SK-N-SH (cell line): ENCODE data around the gene ITM2C.

Experiments
- CTCF ChIP-seq: fragments of 200-600 bp; sonication (generic); IDR thresholded peaks from 2 replicates; pipeline ENCODE4 v1.6.1; 2017; ENCODE audit warnings: antibody characterized with exemption, mild to moderate bottlenecking, moderate library complexity
- FOXJ3 ChIP-seq: sonication (generic); formaldehyde crosslinking; IDR thresholded peaks from 2 replicates; pipeline ENCODE4 v1.5.1; 2020; ENCODE audit warnings: mild to moderate bottlenecking, missing genetic modification reagents
- FOXM1 ChIP-seq: IDR thresholded peaks from 2 replicates; pipeline ENCODE4 v1.4.0; 2012; ENCODE audit warnings: low read depth, mild to moderate bottlenecking
- GABPA ChIP-seq: IDR thresholded peaks from 2 replicates; pipeline ENCODE4 v1.4.0; 2012; ENCODE audit warnings: low read depth, mild to moderate bottlenecking
- NFIC ChIP-seq: IDR thresholded peaks from 2 replicates; pipeline ENCODE4 v1.4.0; 2012; ENCODE audit warnings: borderline replicate concordance
- POLR2AphosphoS5 ChIP-seq: IDR thresholded peaks from 2 replicates; pipeline ENCODE4 v1.6.1; 2012; ENCODE audit warnings: low read depth, low read length
- RFX5 ChIP-seq: IDR thresholded peaks from 2 replicates; pipeline ENCODE4 v1.6.1; 2012; ENCODE audit warnings: mild to moderate bottlenecking, improper control_type of control experiment, low read length
- USF1 ChIP-seq: IDR thresholded peaks from 2 replicates; pipeline ENCODE4 v1.4.0; 2012; ENCODE audit warnings: low read depth, borderline replicate concordance
- YY1 ChIP-seq: IDR thresholded peaks from 2 replicates; pipeline ENCODE4 v1.4.0; 2012; ENCODE audit warnings: low read depth, mild to moderate bottlenecking

GRCh38 chr2:230893841-230894781 is 29.4 kb downstream of the ITM2C start:
- TF ChIP-seq FOXM1 (no peak), CTCF (no peak), NFIC (no peak), YY1 (no peak), POLR2AphosphoS5 (no peak), RFX5 (no peak), FOXJ3 (CRISPR knock-in tag) (no peak), GABPA (no peak), USF1 (no peak)
